Measurements from ENCODE around the gene SLC37A1.
"Not testable (repeated sequence)": the region's sequence is repeated elsewhere in the genome, so short reads cannot be mapped to it uniquely, and the experiment has no call there.

The SLC37A1 gene

DNA sequence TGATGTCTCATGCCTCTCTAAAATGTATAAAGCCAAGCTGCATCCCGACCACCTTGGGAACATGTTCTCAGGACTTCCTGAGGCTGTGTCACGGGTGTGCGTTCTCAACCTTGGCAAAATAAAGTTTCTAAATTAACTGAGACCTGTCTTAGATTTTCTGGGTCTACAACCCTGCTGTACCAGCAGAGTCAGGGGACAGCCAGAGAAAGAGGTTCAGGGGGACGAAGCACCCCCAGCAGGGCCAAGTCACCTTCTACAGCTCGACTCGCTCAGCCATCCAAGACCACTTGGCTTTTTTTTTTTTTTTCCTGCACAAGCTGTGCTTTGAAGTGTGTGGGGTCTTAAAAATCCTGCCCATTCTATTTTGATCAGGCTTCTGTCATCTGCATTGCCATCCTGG, 111.3 kb downstream of the SLC37A1 start:
- no peak for DNase-seq

DNA sequence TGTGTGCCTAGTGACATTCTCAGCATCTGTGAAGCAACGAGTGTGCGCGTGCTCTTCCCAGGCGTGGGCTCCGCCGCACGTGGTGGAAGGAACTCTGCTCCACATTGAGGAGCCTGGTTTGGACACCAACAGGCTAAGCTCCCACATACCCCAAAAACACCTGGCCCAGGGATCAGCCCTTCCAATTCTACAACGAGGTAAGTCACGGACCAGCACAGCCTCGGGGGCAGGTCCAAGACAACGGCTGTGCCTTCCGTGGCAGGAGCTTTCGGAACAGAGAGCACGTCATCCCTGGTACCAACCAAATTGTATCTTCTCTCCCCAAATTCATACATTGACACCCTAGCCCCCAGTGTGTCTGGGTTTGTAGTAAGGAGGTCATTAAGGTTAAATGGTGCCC, 112.5 kb downstream of the SLC37A1 start:
- DNase-seq, result no peak

DNA sequence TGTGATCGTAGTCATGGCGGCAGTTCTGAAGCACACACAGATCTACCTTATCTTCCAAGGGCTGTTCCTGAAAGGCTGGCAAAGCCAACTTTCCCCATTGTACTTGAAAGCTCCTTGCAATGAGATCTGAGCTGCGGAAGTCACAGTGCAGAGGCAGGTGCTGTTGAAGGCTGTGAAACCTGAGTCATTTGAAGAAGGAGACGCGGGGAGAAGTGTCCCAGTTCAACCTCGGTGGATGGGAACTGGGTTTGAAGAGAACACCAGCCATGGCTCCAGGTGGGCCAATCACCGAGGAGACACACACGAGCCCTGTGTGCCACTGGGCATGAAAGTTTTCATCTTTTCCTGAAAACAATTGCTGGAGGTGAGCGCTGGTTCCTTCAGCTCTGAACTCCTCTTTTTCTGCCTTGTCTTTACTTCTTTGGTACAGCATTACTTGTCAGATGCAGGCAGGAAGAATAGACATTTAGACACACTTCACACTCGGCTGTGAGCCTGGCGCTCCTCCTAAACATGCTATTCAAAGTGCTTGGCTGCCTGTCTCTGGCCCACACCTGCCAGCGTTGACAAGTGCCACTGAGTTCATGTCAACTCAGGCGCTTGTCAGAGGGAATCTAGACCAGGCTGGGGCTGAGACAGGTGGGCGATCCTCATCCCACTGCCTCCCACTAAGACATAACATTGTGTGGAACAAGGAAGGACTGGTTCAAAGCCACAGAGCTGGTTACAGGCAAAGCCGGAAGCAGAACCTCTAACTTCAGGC, 114.1 kb downstream of the SLC37A1 start:
- no peak for DNase-seq

DNA sequence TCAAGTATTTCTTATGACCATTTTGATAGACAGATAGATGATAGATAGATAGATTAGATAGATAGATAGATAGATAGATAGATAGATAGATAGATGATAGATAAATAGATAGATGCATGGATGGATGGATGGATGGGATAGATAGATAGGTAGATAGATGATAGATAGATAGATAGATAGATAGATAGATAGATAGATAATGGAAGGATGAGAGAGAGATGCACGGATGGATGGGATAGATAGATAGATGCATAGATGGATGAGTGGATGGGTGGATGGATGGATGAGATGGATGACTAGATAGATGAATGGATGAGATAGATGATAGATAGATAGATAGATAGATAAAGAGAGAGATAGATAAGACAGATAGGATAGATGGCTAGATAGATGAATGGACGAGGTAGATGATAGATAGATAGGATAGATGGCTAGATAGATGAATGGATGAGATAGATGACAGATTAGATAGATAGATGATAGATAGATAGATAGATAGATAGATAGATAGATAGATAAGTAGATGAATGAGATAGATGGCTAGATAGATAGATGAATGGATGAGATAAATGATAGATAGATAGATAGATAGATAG, 114.9 kb downstream of the SLC37A1 start:
- DNase-seq, result not testable (repeated sequence)

DNA sequence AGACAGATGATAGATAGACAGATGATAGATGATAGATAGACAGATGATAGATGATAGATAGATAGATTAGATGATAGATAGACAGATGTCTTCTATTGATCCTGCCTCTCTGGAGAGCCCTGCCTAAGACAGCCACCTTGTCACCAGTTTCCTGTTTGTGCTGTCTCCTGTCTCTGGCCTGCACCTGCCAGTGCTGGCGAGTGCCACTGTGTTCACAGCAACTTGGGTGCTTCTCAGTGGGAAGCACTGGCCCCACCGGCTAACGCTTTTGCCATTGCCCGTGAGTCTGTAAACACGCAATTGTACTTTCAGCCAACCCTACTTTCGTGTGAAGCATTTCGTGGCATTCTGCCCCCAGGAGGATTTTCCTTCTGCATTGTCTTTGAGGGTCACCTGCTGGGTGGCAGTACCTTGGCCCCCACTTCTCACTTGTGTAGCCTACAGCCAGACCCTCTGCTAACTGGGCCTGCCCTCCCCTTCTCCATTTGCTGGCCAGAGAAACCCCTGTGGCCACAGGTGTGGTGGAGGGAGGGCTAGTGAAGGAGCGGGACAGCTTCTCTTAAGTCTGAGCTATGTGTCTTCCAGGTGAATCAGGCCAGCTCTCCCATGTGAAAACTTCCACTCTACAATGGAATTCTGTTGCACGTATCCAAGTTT, 116.4 kb downstream of the SLC37A1 start:
- DNase-seq, result no peak

DNA sequence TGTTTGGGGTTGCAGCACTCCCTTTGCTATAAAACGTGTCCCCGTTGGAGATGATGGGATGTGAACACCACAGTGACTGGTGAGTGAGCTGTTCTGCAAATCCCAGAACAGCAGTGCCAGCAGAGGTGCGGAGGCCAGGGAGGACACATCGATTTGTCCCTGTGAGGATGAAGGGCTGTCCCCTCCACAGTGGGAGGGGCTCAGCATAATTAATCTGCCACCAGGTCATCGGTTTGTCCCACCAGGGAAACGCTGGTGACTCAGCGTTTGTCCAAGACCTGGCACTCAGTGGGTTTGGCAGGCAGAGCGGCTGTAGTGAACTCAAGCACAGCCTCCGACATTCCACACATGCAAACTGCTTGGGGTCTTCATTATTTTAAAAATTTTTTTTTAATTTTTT, 117.0 kb downstream of the SLC37A1 start:
- no peak for DNase-seq

Measured in NCI-H524 treated with DMSO at 0.1 percent for 48 hours (cell line).